ENCODE results near the gene NCAM2.

The NCAM2 gene

DNA sequence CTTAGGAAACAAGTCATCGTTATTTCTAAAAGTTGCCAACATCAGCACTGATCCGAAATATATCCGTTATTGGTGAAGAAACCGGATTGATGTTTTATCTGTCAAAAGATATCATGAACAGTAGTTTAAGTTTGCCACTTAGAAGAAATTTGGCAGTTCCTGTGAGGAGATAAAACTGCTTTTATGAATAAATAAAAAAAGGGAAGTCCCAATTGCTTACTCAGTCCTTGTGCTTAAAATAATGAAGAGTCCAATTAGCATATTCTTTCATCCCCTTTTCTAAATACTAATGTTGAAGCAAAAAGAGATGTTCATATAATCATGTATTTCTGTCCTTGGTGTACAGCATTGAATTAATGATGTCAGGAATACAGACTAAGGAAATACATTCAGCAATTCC, 164.6 kb downstream of the NCAM2 start:
- ChIA-PET POLR2A (no interaction called here), CTCF (interaction anchor here (0.7 to 1.3 kb wide), 2 partner anchors 367 to 759 kb away, joined by 3 to 4 read pairs; no protein-coding TSS in a partner anchor)
- Histone ChIP-seq H3K4me1 (ENCODE audit: control insufficient read depth, insufficient read depth, low read length) (no peaks in the 10 kb centered on the region), H3K9me3 (ENCODE audit: control insufficient read depth, insufficient read depth, low read depth, low read length) (no peaks in the 10 kb centered on the region), H3K27ac (ENCODE audit: extremely low read depth, low read depth, low read length) (no peak overlapping the region), H3K36me3 (ENCODE audit: control insufficient read depth in 2 of 2, insufficient read depth in 1 of 2, low read length in 2 of 2) (no peaks in the 10 kb centered on the region), H3K4me3 (ENCODE audit: low read depth, low read length) (no peak overlapping the region)
- TF ChIP-seq, protein P1, sequence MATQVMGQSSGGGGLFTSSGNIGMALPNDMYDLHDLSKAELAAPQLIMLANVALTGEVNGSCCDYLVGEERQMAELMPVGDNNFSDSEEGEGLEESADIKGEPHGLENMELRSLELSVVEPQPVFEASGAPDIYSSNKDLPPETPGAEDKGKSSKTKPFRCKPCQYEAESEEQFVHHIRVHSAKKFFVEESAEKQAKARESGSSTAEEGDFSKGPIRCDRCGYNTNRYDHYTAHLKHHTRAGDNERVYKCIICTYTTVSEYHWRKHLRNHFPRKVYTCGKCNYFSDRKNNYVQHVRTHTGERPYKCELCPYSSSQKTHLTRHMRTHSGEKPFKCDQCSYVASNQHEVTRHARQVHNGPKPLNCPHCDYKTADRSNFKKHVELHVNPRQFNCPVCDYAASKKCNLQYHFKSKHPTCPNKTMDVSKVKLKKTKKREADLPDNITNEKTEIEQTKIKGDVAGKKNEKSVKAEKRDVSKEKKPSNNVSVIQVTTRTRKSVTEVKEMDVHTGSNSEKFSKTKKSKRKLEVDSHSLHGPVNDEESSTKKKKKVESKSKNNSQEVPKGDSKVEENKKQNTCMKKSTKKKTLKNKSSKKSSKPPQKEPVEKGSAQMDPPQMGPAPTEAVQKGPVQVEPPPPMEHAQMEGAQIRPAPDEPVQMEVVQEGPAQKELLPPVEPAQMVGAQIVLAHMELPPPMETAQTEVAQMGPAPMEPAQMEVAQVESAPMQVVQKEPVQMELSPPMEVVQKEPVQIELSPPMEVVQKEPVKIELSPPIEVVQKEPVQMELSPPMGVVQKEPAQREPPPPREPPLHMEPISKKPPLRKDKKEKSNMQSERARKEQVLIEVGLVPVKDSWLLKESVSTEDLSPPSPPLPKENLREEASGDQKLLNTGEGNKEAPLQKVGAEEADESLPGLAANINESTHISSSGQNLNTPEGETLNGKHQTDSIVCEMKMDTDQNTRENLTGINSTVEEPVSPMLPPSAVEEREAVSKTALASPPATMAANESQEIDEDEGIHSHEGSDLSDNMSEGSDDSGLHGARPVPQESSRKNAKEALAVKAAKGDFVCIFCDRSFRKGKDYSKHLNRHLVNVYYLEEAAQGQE (tag by site-specific recombination; IDR thresholded peaks at IDR 0.05): no peak
- TF ChIP-seq ZNF510 (tag by site-specific recombination; IDR thresholded peaks at IDR 0.05; ENCODE audit: insufficient replicate concordance) (no peak), ZFP3 (tag by site-specific recombination; IDR thresholded peaks at IDR 0.05; ENCODE audit: low read depth) (no peak), ZNF76 (tag by site-specific recombination; IDR thresholded peaks at IDR 0.05; ENCODE audit: borderline replicate concordance, low read depth) (no peak), ZNF248 (tag by site-specific recombination; IDR thresholded peaks at IDR 0.05) (no peak), ZNF707 (tag by site-specific recombination; IDR thresholded peaks at IDR 0.05) (no peak), ZNF175 (tag by site-specific recombination; IDR thresholded peaks at IDR 0.05) (no peak), ZBTB7A (tag by site-specific recombination; IDR thresholded peaks at IDR 0.05; ENCODE audit: low read depth) (no peak), KLF8 (tag by site-specific recombination; IDR thresholded peaks at IDR 0.05) (no peak), ZNF132 (tag by site-specific recombination; IDR thresholded peaks at IDR 0.05; ENCODE audit: borderline replicate concordance) (no peak), ZIC2 (tag by site-specific recombination; IDR thresholded peaks at IDR 0.05) (no peak), ZNF239 (tag by site-specific recombination; IDR thresholded peaks at IDR 0.05) (no peak), IKZF3 (tag by site-specific recombination; IDR thresholded peaks at IDR 0.05) (no peak), ZNF791 (tag by site-specific recombination; IDR thresholded peaks at IDR 0.05) (no peak), ZNF37A (tag by site-specific recombination; IDR thresholded peaks at IDR 0.05) (no peak), ZFP69B (tag by site-specific recombination; IDR thresholded peaks at IDR 0.05) (no peak), SP3 (tag by site-specific recombination; IDR thresholded peaks at IDR 0.05) (no peak)
- TF ChIP-seq, protein P2, sequence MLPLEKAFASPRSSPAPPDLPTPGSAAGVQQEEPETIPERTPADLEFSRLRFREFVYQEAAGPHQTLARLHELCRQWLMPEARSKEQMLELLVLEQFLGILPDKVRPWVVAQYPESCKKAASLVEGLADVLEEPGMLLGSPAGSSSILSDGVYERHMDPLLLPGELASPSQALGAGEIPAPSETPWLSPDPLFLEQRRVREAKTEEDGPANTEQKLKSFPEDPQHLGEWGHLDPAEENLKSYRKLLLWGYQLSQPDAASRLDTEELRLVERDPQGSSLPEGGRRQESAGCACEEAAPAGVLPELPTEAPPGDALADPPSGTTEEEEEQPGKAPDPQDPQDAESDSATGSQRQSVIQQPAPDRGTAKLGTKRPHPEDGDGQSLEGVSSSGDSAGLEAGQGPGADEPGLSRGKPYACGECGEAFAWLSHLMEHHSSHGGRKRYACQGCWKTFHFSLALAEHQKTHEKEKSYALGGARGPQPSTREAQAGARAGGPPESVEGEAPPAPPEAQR (tag by site-specific recombination; IDR thresholded peaks at IDR 0.05): no peak
- TF ChIP-seq, protein P3, sequence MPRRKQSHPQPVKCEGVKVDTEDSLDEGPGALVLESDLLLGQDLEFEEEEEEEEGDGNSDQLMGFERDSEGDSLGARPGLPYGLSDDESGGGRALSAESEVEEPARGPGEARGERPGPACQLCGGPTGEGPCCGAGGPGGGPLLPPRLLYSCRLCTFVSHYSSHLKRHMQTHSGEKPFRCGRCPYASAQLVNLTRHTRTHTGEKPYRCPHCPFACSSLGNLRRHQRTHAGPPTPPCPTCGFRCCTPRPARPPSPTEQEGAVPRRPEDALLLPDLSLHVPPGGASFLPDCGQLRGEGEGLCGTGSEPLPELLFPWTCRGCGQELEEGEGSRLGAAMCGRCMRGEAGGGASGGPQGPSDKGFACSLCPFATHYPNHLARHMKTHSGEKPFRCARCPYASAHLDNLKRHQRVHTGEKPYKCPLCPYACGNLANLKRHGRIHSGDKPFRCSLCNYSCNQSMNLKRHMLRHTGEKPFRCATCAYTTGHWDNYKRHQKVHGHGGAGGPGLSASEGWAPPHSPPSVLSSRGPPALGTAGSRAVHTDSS (tag by site-specific recombination; IDR thresholded peaks at IDR 0.05): no peak

DNA sequence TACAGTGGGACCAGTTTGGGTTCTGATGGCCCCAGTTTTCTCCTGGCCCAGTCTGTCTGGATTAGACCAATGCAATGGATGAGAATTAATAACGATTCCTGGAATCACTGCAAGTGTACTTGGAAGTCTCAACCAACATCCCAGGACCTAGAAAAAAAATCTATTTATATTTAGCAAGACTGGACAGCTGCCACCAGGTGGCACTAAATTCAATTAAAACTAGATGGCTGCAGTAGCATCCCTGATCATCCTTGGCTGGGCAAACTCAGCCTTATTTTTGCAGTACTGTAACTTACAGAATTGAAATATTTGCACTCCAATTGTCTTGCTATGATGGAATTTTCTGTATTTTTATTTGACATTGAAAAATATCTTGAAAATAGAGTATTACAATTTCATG, 165.7 kb downstream of the NCAM2 start:
- Histone ChIP-seq H3K36me3 (ENCODE audit: control insufficient read depth in 2 of 2, insufficient read depth in 1 of 2, low read length in 2 of 2) (no peaks in the 10 kb centered on the region), H3K27ac (ENCODE audit: extremely low read depth, low read depth, low read length) (no peak overlapping the region), H3K4me1 (ENCODE audit: control insufficient read depth, insufficient read depth, low read length) (no peaks in the 10 kb centered on the region), H3K9me3 (ENCODE audit: control insufficient read depth, insufficient read depth, low read depth, low read length) (no peaks in the 10 kb centered on the region), H3K4me3 (ENCODE audit: low read depth, low read length) (no peak overlapping the region)
- ChIA-PET CTCF (interaction anchor here (0.6 to 1.3 kb wide), 6 partner anchors 82 to 758 kb away, joined by 3 to 5 read pairs (median 4); no protein-coding TSS in a partner anchor), POLR2A (no interaction called here)
- TF ChIP-seq ZBTB20 (tag by site-specific recombination; IDR thresholded peaks at IDR 0.05) (no peak), TRIM28 (IDR thresholded peaks at IDR 0.05; ENCODE audit: borderline replicate concordance, low read length) (no peak), SP2 (tag by site-specific recombination; IDR thresholded peaks at IDR 0.05) (no peak), FEZF1 (tag by site-specific recombination; IDR thresholded peaks at IDR 0.05) (no peak), ZNF670 (tag by site-specific recombination; IDR thresholded peaks at IDR 0.05; ENCODE audit: low read depth) (no peak), ZNF394 (tag by site-specific recombination; IDR thresholded peaks at IDR 0.05; ENCODE audit: borderline replicate concordance) (no peak), ZNF350 (tag by site-specific recombination; IDR thresholded peaks at IDR 0.05) (no peak), ZNF175 (tag by site-specific recombination; IDR thresholded peaks at IDR 0.05) (no peak), ZNF510 (tag by site-specific recombination; IDR thresholded peaks at IDR 0.05; ENCODE audit: insufficient replicate concordance) (no peak)
- TF ChIP-seq, protein P4, sequence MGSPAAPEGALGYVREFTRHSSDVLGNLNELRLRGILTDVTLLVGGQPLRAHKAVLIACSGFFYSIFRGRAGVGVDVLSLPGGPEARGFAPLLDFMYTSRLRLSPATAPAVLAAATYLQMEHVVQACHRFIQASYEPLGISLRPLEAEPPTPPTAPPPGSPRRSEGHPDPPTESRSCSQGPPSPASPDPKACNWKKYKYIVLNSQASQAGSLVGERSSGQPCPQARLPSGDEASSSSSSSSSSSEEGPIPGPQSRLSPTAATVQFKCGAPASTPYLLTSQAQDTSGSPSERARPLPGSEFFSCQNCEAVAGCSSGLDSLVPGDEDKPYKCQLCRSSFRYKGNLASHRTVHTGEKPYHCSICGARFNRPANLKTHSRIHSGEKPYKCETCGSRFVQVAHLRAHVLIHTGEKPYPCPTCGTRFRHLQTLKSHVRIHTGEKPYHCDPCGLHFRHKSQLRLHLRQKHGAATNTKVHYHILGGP (tag by site-specific recombination; IDR thresholded peaks at IDR 0.05): no peak
